ENCODE data around the gene ATP6V0D1.

Gene ATP6V0D1

GRCh38 chr16:67483150-67483549, 2.2 kb upstream of the ATP6V0D1 start, which contains the start of gene AGRP:
TSS of gene AGRP (minus strand) at chr16:67483547. CDS start at chr16:67483398, 149 bp downstream.
- peak within 1 kb of the TSS; percentile 96 for H3K4me3 ChIP-seq (replicated peaks; ENCODE audit: low read depth, low read length)
- TF ChIP-seq CTCF (IDR thresholded peaks at IDR 0.05; ENCODE audit: low read depth, low read length, missing control alignments), result no peak
- DNase-seq (ENCODE audit: extremely low read depth, low read depth), result no peak

- DNase-seq (ENCODE audit: extremely low read depth, low read depth), result no peak
- TF ChIP-seq CTCF (IDR thresholded peaks at IDR 0.05; ENCODE audit: low read depth, low read length, missing control alignments), result no peak
- H3K4me3 ChIP-seq (replicated peaks; ENCODE audit: low read depth, low read length), result peak overlapping the region; percentile 96
These were observed 1.4 kb upstream of the ATP6V0D1 start for GRCh38 chr16:67482233-67482924.

- no peak for DNase-seq (ENCODE audit: extremely low read depth, low read depth)
- H3K4me3 ChIP-seq (replicated peaks; ENCODE audit: low read depth, low read length), result peak overlapping the region; percentile 96
- no peak for TF ChIP-seq CTCF (IDR thresholded peaks at IDR 0.05; ENCODE audit: low read depth, low read length, missing control alignments)
These were observed 740 bp upstream of the ATP6V0D1 start for GRCh38 chr16:67481561-67482232.

- no peak for TF ChIP-seq CTCF (IDR thresholded peaks at IDR 0.05; ENCODE audit: low read depth, low read length, missing control alignments)
- no peak for DNase-seq (ENCODE audit: extremely low read depth, low read depth)
- no peak overlapping the region for H3K4me3 ChIP-seq (replicated peaks; ENCODE audit: low read depth, low read length)
These were observed 2.9 kb downstream of the ATP6V0D1 start for GRCh38 chr16:67477960-67478554.

GRCh38 chr16:67474551-67475455, 6.2 kb downstream of the ATP6V0D1 start:
- DNase-seq (ENCODE audit: extremely low read depth, low read depth), result no peak
- no peak overlapping the region for H3K4me3 ChIP-seq (replicated peaks; ENCODE audit: low read depth, low read length)
- TF ChIP-seq CTCF (IDR thresholded peaks at IDR 0.05; ENCODE audit: low read depth, low read length, missing control alignments), result no peak

GRCh38 chr16:67471758-67472384, 9.1 kb downstream of the ATP6V0D1 start:
- TF ChIP-seq CTCF (IDR thresholded peaks at IDR 0.05; ENCODE audit: low read depth, low read length, missing control alignments), result no peak
- no peak overlapping the region for H3K4me3 ChIP-seq (replicated peaks; ENCODE audit: low read depth, low read length)
- no peak for DNase-seq (ENCODE audit: extremely low read depth, low read depth)
